Activated CD4-positive, alpha-beta T cell treated with anti-CD3 and anti-CD28 coated beads, Interleukin-2, amount 10 ng/mL, durations not matched to agents 24 days and 14 days (primary cell): ENCODE data around the gene CEP72. TPM values are rescaled to one million over a fixed set of nuclear protein-coding genes. Genes with fewer than 3 reads are reported as not detected.

ENCODE experiments used
- DNase-seq: peaks from one replicate; pipeline ENCODE4 v3.0.0; 2022
- H3K27ac Mint-ChIP-seq: one replicate; pipeline ENCODE4 v1.8.0; 2022; ENCODE audit warnings: mild to moderate bottlenecking, mixed read lengths
- H3K27me3 Mint-ChIP-seq: one replicate; pipeline ENCODE4 v1.8.0; 2022; ENCODE audit warnings: mixed read lengths
- H3K36me3 Mint-ChIP-seq: one replicate; pipeline ENCODE4 v1.8.0; 2022; ENCODE audit warnings: low read depth, mild to moderate bottlenecking, mixed read lengths
- H3K4me1 Mint-ChIP-seq: one replicate; pipeline ENCODE4 v1.8.0; 2021; ENCODE audit warnings: mixed read lengths
- H3K4me3 Mint-ChIP-seq: one replicate; pipeline ENCODE4 v1.8.0; 2022; ENCODE audit warnings: mild to moderate bottlenecking, moderate library complexity, mixed read lengths
- H3K9me3 Mint-ChIP-seq: one replicate; pipeline ENCODE4 v1.8.0; 2021; ENCODE audit warnings: mixed read lengths
- intact Hi-C: fragments of 100-400 bp; cut with micrococcal nuclease; formaldehyde crosslinking; loops from one replicate; pipeline ENCODE4 v1.15.1; 2023
- total RNA-seq: library from RNA; stranded (reverse); gene quantifications from 2 replicates; pipeline ENCODE4 v1.2.3, GENCODE V29; 2022

Gene CEP72
- total RNA-seq, 1 donor from 2014 or later: 36.0 TPM

- intact Hi-C loops: no loop called here
- Mint-ChIP-seq H3K27ac (no peak overlapping the region), H3K36me3 (peaks cover 30% of the 10 kb centered on the region), H3K9me3 (no peaks in the 10 kb centered on the region), H3K4me1 (no peaks in the 10 kb centered on the region), H3K27me3 (no peaks in the 10 kb centered on the region), H3K4me3 (no peak overlapping the region)
- DNase-seq: no peak
These were observed 50.8 kb downstream of the CEP72 start for GRCh38 chr5:662751-663435.

- no peak for DNase-seq
- H3K4me3 Mint-ChIP-seq: no peak overlapping the region
- no peak overlapping the region for H3K27ac Mint-ChIP-seq
- no peaks in the 10 kb centered on the region for H3K27me3 Mint-ChIP-seq
- no peaks in the 10 kb centered on the region for H3K4me1 Mint-ChIP-seq
- no peaks in the 10 kb centered on the region for H3K9me3 Mint-ChIP-seq
- intact Hi-C loops: no loop called here
- H3K36me3 Mint-ChIP-seq: peaks cover 29% of the 10 kb centered on the region
These were observed 51.5 kb downstream of the CEP72 start for GRCh38 chr5:663436-664342.

GRCh38 chr5:664343-664993 is 52.3 kb downstream of the CEP72 start:
- no peak overlapping the region for H3K27ac Mint-ChIP-seq
- no peaks in the 10 kb centered on the region for H3K9me3 Mint-ChIP-seq
- no peaks in the 10 kb centered on the region for H3K4me1 Mint-ChIP-seq
- intact Hi-C loops: no loop called here
- no peak overlapping the region for H3K4me3 Mint-ChIP-seq
- peaks cover 24% of the 10 kb centered on the region for H3K36me3 Mint-ChIP-seq
- H3K27me3 Mint-ChIP-seq: no peaks in the 10 kb centered on the region
- no peak for DNase-seq

GRCh38 chr5:664994-665360 is 52.8 kb downstream of the CEP72 start:
- Mint-ChIP-seq H3K4me1 (no peaks in the 10 kb centered on the region), H3K9me3 (no peaks in the 10 kb centered on the region), H3K27me3 (no peaks in the 10 kb centered on the region), H3K36me3 (peaks cover 22% of the 10 kb centered on the region), H3K4me3 (no peak overlapping the region), H3K27ac (no peak overlapping the region)
- DNase-seq: no peak
- intact Hi-C loops: no loop called here

- no peak for DNase-seq
- Mint-ChIP-seq H3K36me3 (peaks cover 17% of the 10 kb centered on the region), H3K4me1 (no peaks in the 10 kb centered on the region), H3K27ac (no peak overlapping the region), H3K9me3 (no peaks in the 10 kb centered on the region), H3K4me3 (no peak overlapping the region), H3K27me3 (no peaks in the 10 kb centered on the region)
- intact Hi-C loops: no loop called here
These were observed 53.4 kb downstream of the CEP72 start for GRCh38 chr5:665541-665955.

- no peak overlapping the region for H3K27ac Mint-ChIP-seq
- H3K27me3 Mint-ChIP-seq: no peaks in the 10 kb centered on the region
- no peaks in the 10 kb centered on the region for H3K4me1 Mint-ChIP-seq
- H3K4me3 Mint-ChIP-seq: no peak overlapping the region
- no peaks in the 10 kb centered on the region for H3K9me3 Mint-ChIP-seq
- peaks cover 14% of the 10 kb centered on the region for H3K36me3 Mint-ChIP-seq
- intact Hi-C loops: no loop called here
- no peak for DNase-seq
These were observed 54.0 kb downstream of the CEP72 start for GRCh38 chr5:665956-666711.

GRCh38 chr5:666816-667498 is 54.8 kb downstream of the CEP72 start:
- Mint-ChIP-seq H3K4me3 (no peak overlapping the region), H3K9me3 (no peaks in the 10 kb centered on the region), H3K27ac (no peak overlapping the region), H3K36me3 (peaks cover 12% of the 10 kb centered on the region), H3K27me3 (no peaks in the 10 kb centered on the region), H3K4me1 (no peaks in the 10 kb centered on the region)
- no peak for DNase-seq
- intact Hi-C loops: no loop called here

- Mint-ChIP-seq H3K27me3 (peaks cover 5% of the 10 kb centered on the region), H3K9me3 (no peaks in the 10 kb centered on the region), H3K4me3 (no peak overlapping the region), H3K4me1 (peaks cover 3% of the 10 kb centered on the region), H3K36me3 (peaks cover 12% of the 10 kb centered on the region), H3K27ac (no peak overlapping the region)
- intact Hi-C loops: no loop called here
- no peak for DNase-seq
These were observed 56.3 kb downstream of the CEP72 start for GRCh38 chr5:668283-668995.

- peak; percentile 87 for DNase-seq
- Mint-ChIP-seq H3K4me3 (no peak overlapping the region), H3K9me3 (no peaks in the 10 kb centered on the region), H3K4me1 (peaks cover 3% of the 10 kb centered on the region), H3K27me3 (peaks cover 5% of the 10 kb centered on the region), H3K27ac (no peak overlapping the region), H3K36me3 (peaks cover 9% of the 10 kb centered on the region)
- intact Hi-C loops: no loop called here
These were observed 57.1 kb downstream of the CEP72 start for GRCh38 chr5:669111-669841.

- Mint-ChIP-seq H3K27me3 (peaks cover 5% of the 10 kb centered on the region), H3K36me3 (peaks cover 9% of the 10 kb centered on the region), H3K27ac (no peak overlapping the region), H3K9me3 (no peaks in the 10 kb centered on the region), H3K4me3 (no peak overlapping the region), H3K4me1 (peaks cover 3% of the 10 kb centered on the region)
- intact Hi-C loops: loop anchor here (2.0 kb wide), 1 partner anchor 233 kb away; no protein-coding TSS in a partner anchor
- no peak for DNase-seq
These were observed 57.8 kb downstream of the CEP72 start for GRCh38 chr5:669842-670395.

GRCh38 chr5:670396-671270 is 58.5 kb downstream of the CEP72 start:
- Mint-ChIP-seq H3K9me3 (no peaks in the 10 kb centered on the region), H3K36me3 (peaks cover 9% of the 10 kb centered on the region), H3K4me3 (no peak overlapping the region), H3K27ac (no peak overlapping the region), H3K27me3 (peaks cover 5% of the 10 kb centered on the region), H3K4me1 (peaks cover 3% of the 10 kb centered on the region)
- no peak for DNase-seq
- intact Hi-C loops: loop anchor here (2.0 kb wide), 1 partner anchor 232 kb away; no protein-coding TSS in a partner anchor
